ENCODE measurements around the gene BHLHA9. TPM values are rescaled to one million over a fixed set of nuclear protein-coding genes. Genes with fewer than 3 reads are reported as not detected.
A peak's percentile ranks its signal among the peaks of the same experiment; 100 is the strongest.

BHLHA9 gene
- 0.44 to 0.76 TPM in 2 of 3 replicates, not detected in the other for total RNA-seq (2021)
- Bru-seq, nascent RNA = percentile 8 among the genes with signal in this experiment
- long read RNA-seq, experiment 1 = 0 reads
- long read RNA-seq, experiment 2 = 0 reads
- long read RNA-seq, experiment 3 = 0 reads

DNA sequence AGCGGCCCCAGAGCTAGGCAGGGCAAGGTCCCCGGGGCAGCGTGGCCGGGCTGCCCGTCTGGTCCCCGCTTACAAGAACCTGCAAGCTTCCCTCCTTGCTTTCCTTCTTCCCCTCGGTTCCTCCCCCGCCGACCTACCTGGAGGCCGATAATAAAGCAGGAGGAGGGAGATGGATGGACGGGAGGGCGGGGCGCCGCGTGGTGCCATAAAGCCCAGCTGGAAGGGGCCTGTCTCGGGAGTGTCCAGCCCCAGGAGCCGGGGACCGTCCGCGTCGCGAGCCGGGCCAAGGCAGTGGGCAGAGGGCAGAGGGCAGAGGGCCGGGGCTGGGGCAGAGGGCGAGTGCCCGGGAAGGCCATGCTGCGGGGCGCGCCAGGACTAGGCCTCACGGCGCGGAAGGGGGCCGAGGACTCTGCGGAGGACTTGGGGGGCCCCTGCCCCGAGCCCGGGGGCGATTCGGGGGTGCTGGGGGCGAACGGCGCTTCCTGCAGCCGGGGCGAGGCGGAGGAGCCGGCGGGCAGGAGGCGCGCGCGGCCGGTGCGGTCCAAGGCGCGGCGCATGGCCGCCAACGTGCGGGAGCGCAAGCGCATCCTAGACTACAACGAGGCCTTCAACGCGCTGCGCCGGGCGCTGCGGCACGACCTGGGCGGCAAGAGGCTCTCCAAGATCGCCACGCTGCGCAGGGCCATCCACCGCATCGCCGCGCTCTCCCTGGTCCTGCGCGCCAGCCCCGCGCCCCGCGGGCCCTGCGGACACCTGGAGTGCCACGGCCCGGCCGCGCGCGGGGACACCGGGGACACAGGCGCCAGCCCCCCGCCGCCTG lies at the start of gene BHLHA9:
Gene BHLHA9, plus strand, starts transcription at position 235 of the 820 bp plus-strand sequence. Its CDS starts 120 bp downstream, at position 355.
- ChIA-PET CTCF (interaction anchor here (0.6 to 5.6 kb wide), 5 partner anchors 9 to 245 kb away, joined by 3 to 29 read pairs (median 6); partner anchors contain the start of gene TRARG1), POLR2A (no interaction called here)
- Mint-ChIP-seq H3K27me3 (ENCODE audit: low read depth) (peaks cover 7% of the 10 kb centered on the region), H3K9me3 (no peaks in the 10 kb centered on the region), H3K4me3 (peak within 1 kb of the TSS; percentile 95), H3K27ac (no peak within 1 kb of the TSS), H3K36me3 (no peaks in the 10 kb centered on the region), H3K4me1 (peaks cover 7% of the 10 kb centered on the region)
- ATAC-seq = peak; percentile 7
- DNase-seq (ENCODE audit: low spot score) = peak; percentile 38
- TF ChIP-seq ZNF263 (CRISPR knock-in tag; IDR thresholded peaks at IDR 0.05; ENCODE audit: low read depth) = no peak
- TF ChIP-seq, protein P1, sequence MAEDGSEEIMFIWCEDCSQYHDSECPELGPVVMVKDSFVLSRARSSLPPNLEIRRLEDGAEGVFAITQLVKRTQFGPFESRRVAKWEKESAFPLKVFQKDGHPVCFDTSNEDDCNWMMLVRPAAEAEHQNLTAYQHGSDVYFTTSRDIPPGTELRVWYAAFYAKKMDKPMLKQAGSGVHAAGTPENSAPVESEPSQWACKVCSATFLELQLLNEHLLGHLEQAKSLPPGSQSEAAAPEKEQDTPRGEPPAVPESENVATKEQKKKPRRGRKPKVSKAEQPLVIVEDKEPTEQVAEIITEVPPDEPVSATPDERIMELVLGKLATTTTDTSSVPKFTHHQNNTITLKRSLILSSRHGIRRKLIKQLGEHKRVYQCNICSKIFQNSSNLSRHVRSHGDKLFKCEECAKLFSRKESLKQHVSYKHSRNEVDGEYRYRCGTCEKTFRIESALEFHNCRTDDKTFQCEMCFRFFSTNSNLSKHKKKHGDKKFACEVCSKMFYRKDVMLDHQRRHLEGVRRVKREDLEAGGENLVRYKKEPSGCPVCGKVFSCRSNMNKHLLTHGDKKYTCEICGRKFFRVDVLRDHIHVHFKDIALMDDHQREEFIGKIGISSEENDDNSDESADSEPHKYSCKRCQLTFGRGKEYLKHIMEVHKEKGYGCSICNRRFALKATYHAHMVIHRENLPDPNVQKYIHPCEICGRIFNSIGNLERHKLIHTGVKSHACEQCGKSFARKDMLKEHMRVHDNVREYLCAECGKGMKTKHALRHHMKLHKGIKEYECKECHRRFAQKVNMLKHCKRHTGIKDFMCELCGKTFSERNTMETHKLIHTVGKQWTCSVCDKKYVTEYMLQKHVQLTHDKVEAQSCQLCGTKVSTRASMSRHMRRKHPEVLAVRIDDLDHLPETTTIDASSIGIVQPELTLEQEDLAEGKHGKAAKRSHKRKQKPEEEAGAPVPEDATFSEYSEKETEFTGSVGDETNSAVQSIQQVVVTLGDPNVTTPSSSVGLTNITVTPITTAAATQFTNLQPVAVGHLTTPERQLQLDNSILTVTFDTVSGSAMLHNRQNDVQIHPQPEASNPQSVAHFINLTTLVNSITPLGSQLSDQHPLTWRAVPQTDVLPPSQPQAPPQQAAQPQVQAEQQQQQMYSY (CRISPR knock-in tag; IDR thresholded peaks at IDR 0.05) = no peak
- no peak for TF ChIP-seq EMX1 (CRISPR knock-in tag; IDR thresholded peaks at IDR 0.05)
- TF ChIP-seq RELA (CRISPR knock-in tag; IDR thresholded peaks at IDR 0.05; ENCODE audit: borderline replicate concordance) = no peak
- no peak for TF ChIP-seq ESRRA (CRISPR knock-in tag; IDR thresholded peaks at IDR 0.05; ENCODE audit: borderline replicate concordance)
- TF ChIP-seq, protein P2, sequence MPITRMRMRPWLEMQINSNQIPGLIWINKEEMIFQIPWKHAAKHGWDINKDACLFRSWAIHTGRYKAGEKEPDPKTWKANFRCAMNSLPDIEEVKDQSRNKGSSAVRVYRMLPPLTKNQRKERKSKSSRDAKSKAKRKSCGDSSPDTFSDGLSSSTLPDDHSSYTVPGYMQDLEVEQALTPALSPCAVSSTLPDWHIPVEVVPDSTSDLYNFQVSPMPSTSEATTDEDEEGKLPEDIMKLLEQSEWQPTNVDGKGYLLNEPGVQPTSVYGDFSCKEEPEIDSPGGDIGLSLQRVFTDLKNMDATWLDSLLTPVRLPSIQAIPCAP (CRISPR knock-in tag; IDR thresholded peaks at IDR 0.05) = no peak
- TF ChIP-seq ZNF396 (CRISPR knock-in tag; IDR thresholded peaks at IDR 0.05; ENCODE audit: borderline replicate concordance) = no peak
- no peak for TF ChIP-seq ZBTB21 (CRISPR knock-in tag; IDR thresholded peaks at IDR 0.05; ENCODE audit: borderline replicate concordance)
- no peak for TF ChIP-seq ELF4 (CRISPR knock-in tag; IDR thresholded peaks at IDR 0.05; ENCODE audit: low read depth)
- TF ChIP-seq, protein P3, sequence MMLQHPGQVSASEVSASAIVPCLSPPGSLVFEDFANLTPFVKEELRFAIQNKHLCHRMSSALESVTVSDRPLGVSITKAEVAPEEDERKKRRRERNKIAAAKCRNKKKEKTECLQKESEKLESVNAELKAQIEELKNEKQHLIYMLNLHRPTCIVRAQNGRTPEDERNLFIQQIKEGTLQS (CRISPR knock-in tag; conservative IDR thresholded peaks at IDR 0.05) = no peak
- no peak for TF ChIP-seq MYBL2 (CRISPR knock-in tag; IDR thresholded peaks at IDR 0.05)
- TF ChIP-seq CBFB (CRISPR knock-in tag; IDR thresholded peaks at IDR 0.05; ENCODE audit: low read depth) = no peak

DNA sequence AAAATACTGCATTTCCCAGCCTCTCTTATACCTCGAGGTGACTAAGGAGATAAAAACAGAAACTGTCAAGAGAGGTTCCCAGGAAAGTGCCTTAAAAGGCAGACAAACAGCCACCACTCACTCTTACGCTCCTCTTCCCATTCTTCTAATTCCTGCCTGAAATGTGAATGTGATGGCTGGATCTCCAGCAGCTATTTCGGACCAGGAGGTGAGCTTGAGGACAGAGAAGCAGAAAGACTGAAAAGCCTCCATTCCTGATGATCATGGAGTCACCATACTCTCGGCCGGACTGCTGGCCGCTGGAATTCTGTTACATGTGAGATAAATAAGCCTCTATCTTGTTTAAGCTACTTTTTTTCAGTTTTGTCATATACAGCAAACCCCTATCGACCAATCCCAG lies 49.0 kb upstream of the BHLHA9 start:
- no peak overlapping the region for H3K4me3 Mint-ChIP-seq
- no peaks in the 10 kb centered on the region for H3K9me3 Mint-ChIP-seq
- H3K27me3 Mint-ChIP-seq (ENCODE audit: low read depth) = peaks cover 30% of the 10 kb centered on the region
- no peak overlapping the region for H3K27ac Mint-ChIP-seq
- ChIA-PET CTCF (interaction anchor here (0.6 to 0.8 kb wide), 2 partner anchors 8 to 22 kb away, joined by 3 to 4 read pairs; no protein-coding TSS in a partner anchor), POLR2A (no interaction called here)
- no peak for TF ChIP-seq JAZF1 (CRISPR knock-in tag; IDR thresholded peaks at IDR 0.05)
- 0 out of 2 replicates have a peak, but pooled peaks have one; percentile 49 for TF ChIP-seq GTF2I (CRISPR knock-in tag; conservative IDR thresholded peaks at IDR 0.05)
- peaks cover 3% of the 10 kb centered on the region; the same call in 1 of the 2 replicates for H3K4me1 Mint-ChIP-seq
- DNase-seq (ENCODE audit: low spot score) = no peak
- ATAC-seq = no peak
- H3K36me3 Mint-ChIP-seq = no peaks in the 10 kb centered on the region

DNA sequence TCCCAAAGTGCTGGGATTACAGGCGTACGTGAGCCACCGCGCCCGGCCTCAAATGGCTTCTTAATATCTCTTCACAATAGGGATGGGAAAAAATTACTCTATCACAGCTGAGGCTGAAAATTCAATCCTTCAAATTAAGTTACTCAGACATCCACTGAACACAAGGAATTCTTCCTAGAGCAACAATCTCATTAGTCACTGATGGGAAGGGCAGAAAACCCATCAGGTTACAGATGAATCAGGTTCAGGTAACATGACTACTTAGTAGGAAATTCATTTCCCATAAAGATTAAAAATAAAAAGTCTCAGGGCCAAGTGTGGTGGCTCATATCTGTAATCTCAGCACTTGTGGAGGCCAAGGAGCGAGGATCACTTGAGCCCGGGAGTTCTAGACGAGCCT lies 47.9 kb upstream of the BHLHA9 start:
- Mint-ChIP-seq H3K36me3 (no peaks in the 10 kb centered on the region), H3K27me3 (ENCODE audit: low read depth) (peaks cover 41% of the 10 kb centered on the region), H3K4me3 (no peak overlapping the region), H3K9me3 (no peaks in the 10 kb centered on the region), H3K27ac (no peak overlapping the region), H3K4me1 (no peaks in the 10 kb centered on the region)
- ATAC-seq (no peak), DNase-seq (ENCODE audit: low spot score) (no peak)
- CTCF ChIA-PET = no interaction called here
- POLR2A ChIA-PET = no interaction called here
- no peak for TF ChIP-seq JUN (CRISPR knock-in tag; IDR thresholded peaks at IDR 0.05)
- TF ChIP-seq FOXJ3 (CRISPR knock-in tag; IDR thresholded peaks at IDR 0.05; ENCODE audit: borderline replicate concordance) = no peak
- no peak for TF ChIP-seq ZNF219 (CRISPR knock-in tag; IDR thresholded peaks at IDR 0.05; ENCODE audit: borderline replicate concordance)
- no peak for TF ChIP-seq ELF4 (CRISPR knock-in tag; IDR thresholded peaks at IDR 0.05; ENCODE audit: low read depth)
- TF ChIP-seq ZNF138 (CRISPR knock-in tag; conservative IDR thresholded peaks at IDR 0.05) = no peak
- no peak for TF ChIP-seq ZNF121 (CRISPR knock-in tag; IDR thresholded peaks at IDR 0.05)
- TF ChIP-seq ZNF263 (CRISPR knock-in tag; IDR thresholded peaks at IDR 0.05; ENCODE audit: low read depth) = no peak
- no peak for TF ChIP-seq RELA (CRISPR knock-in tag; IDR thresholded peaks at IDR 0.05; ENCODE audit: borderline replicate concordance)
- TF ChIP-seq, protein P4, sequence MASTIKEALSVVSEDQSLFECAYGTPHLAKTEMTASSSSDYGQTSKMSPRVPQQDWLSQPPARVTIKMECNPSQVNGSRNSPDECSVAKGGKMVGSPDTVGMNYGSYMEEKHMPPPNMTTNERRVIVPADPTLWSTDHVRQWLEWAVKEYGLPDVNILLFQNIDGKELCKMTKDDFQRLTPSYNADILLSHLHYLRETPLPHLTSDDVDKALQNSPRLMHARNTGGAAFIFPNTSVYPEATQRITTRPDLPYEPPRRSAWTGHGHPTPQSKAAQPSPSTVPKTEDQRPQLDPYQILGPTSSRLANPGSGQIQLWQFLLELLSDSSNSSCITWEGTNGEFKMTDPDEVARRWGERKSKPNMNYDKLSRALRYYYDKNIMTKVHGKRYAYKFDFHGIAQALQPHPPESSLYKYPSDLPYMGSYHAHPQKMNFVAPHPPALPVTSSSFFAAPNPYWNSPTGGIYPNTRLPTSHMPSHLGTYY (CRISPR knock-in tag; IDR thresholded peaks at IDR 0.05) = no peak
- TF ChIP-seq, protein P5, sequence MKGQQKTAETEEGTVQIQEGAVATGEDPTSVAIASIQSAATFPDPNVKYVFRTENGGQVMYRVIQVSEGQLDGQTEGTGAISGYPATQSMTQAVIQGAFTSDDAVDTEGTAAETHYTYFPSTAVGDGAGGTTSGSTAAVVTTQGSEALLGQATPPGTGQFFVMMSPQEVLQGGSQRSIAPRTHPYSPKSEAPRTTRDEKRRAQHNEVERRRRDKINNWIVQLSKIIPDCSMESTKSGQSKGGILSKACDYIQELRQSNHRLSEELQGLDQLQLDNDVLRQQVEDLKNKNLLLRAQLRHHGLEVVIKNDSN (CRISPR knock-in tag; IDR thresholded peaks at IDR 0.05) = no peak
- TF ChIP-seq, protein P6, sequence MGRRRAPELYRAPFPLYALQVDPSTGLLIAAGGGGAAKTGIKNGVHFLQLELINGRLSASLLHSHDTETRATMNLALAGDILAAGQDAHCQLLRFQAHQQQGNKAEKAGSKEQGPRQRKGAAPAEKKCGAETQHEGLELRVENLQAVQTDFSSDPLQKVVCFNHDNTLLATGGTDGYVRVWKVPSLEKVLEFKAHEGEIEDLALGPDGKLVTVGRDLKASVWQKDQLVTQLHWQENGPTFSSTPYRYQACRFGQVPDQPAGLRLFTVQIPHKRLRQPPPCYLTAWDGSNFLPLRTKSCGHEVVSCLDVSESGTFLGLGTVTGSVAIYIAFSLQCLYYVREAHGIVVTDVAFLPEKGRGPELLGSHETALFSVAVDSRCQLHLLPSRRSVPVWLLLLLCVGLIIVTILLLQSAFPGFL (CRISPR knock-in tag; IDR thresholded peaks at IDR 0.05; ENCODE audit: borderline replicate concordance) = no peak

Measured in WTC11 (cell line).